Measurements from ENCODE around the gene SELENOW. TPM values are rescaled to one million over a fixed set of nuclear protein-coding genes. Genes with fewer than 3 reads are reported as not detected.
A peak's percentile ranks its signal among the peaks of the same experiment; 100 is the strongest.
"Not testable (repeated sequence)": the region's sequence is repeated elsewhere in the genome, so short reads cannot be mapped to it uniquely, and the experiment has no call there.

The SELENOW gene
- polyA plus RNA-seq, 4 donors = 115 to 174 (median 149) TPM

- DNase-seq (ENCODE audit: low read depth in 4 of 4, low spot score in 2 of 4) = no peak
These were observed 1.7 kb downstream of the SELENOW start for GRCh38 chr19:47780215-47780551.

- DNase-seq (ENCODE audit: low read depth in 4 of 4, low spot score in 2 of 4) = no peak
These were observed 3.2 kb downstream of the SELENOW start for GRCh38 chr19:47781590-47782262.

GRCh38 chr19:47786566-47786965 lies 8.1 kb downstream of the SELENOW start:
- no peak for DNase-seq (ENCODE audit: low read depth in 4 of 4, low spot score in 2 of 4)

- not testable (repeated sequence) for DNase-seq (ENCODE audit: low read depth in 4 of 4, low spot score in 2 of 4)
These were observed 8.8 kb downstream of the SELENOW start for GRCh38 chr19:47787307-47787706.

GRCh38 chr19:47789811-47790210 lies 11.3 kb downstream of the SELENOW start:
- not testable (repeated sequence) for DNase-seq (ENCODE audit: low read depth in 4 of 4, low spot score in 2 of 4)

- DNase-seq (ENCODE audit: low read depth in 4 of 4, low spot score in 2 of 4) = no peak
These were observed 11.9 kb downstream of the SELENOW start for GRCh38 chr19:47790398-47790814.

- DNase-seq (ENCODE audit: low read depth in 4 of 4, low spot score in 2 of 4) = no peak
These were observed 14.1 kb downstream of the SELENOW start for GRCh38 chr19:47792616-47793015.

GRCh38 chr19:47794526-47794925 lies 16.0 kb downstream of the SELENOW start:
- DNase-seq (ENCODE audit: low read depth in 4 of 4, low spot score in 2 of 4) = no peak

GRCh38 chr19:47796785-47797184 lies 18.3 kb downstream of the SELENOW start:
- no peak for DNase-seq (ENCODE audit: low read depth in 4 of 4, low spot score in 2 of 4)

- no peak for DNase-seq (ENCODE audit: low read depth in 4 of 4, low spot score in 2 of 4)
These were observed 19.7 kb downstream of the SELENOW start for GRCh38 chr19:47797996-47798903.

GRCh38 chr19:47798904-47799266 lies 20.4 kb downstream of the SELENOW start:
- no peak for DNase-seq (ENCODE audit: low read depth in 4 of 4, low spot score in 2 of 4)

GRCh38 chr19:47801270-47801669 lies 22.8 kb downstream of the SELENOW start:
- no peak for DNase-seq (ENCODE audit: low read depth in 4 of 4, low spot score in 2 of 4)

- DNase-seq (ENCODE audit: low read depth in 4 of 4, low spot score in 2 of 4) = no peak
These were observed 24.1 kb downstream of the SELENOW start for GRCh38 chr19:47802521-47803043.

GRCh38 chr19:47803148-47803547 lies 24.6 kb downstream of the SELENOW start:
- not testable (repeated sequence) for DNase-seq (ENCODE audit: low read depth in 4 of 4, low spot score in 2 of 4)

- not testable (repeated sequence) for DNase-seq (ENCODE audit: low read depth in 4 of 4, low spot score in 2 of 4)
These were observed 25.2 kb downstream of the SELENOW start for GRCh38 chr19:47803671-47804070.

GRCh38 chr19:47804451-47804850 lies 25.9 kb downstream of the SELENOW start, which contains the start of gene TPRX1:
Gene TPRX1, minus strand, starts transcription at chr19:47804551. Its CDS starts 12 bp downstream, at chr19:47804539.
- DNase-seq (ENCODE audit: low read depth in 4 of 4, low spot score in 2 of 4) = not testable (repeated sequence)

- no peak for DNase-seq (ENCODE audit: low read depth in 4 of 4, low spot score in 2 of 4)
These were observed 26.8 kb downstream of the SELENOW start for GRCh38 chr19:47805313-47805712.

- no peak for DNase-seq (ENCODE audit: low read depth in 4 of 4, low spot score in 2 of 4)
These were observed 27.9 kb downstream of the SELENOW start for GRCh38 chr19:47806435-47806834.

GRCh38 chr19:47813304-47813994 lies 34.9 kb downstream of the SELENOW start:
- DNase-seq (ENCODE audit: low read depth in 4 of 4, low spot score in 2 of 4) = peak in 3 of 4 donors; percentile 10 to 37 (median 30)

- no peak for DNase-seq (ENCODE audit: low read depth in 4 of 4, low spot score in 2 of 4)
These were observed 35.5 kb downstream of the SELENOW start for GRCh38 chr19:47813995-47814328.

- DNase-seq (ENCODE audit: low read depth in 4 of 4, low spot score in 2 of 4) = not testable (repeated sequence)
These were observed 37.8 kb downstream of the SELENOW start for GRCh38 chr19:47816270-47816669.
